Gastroesophageal sphincter (tissue), 4 donors: Measurements from ENCODE around the gene SLC35F5. TPM values are rescaled to one million over a fixed set of nuclear protein-coding genes. Genes with fewer than 3 reads are reported as not detected.
"Not testable (repeated sequence)": the region's sequence is repeated elsewhere in the genome, so short reads cannot be mapped to it uniquely, and the experiment has no call there.

Experiments used
- ATAC-seq: fragments of 150-250 bp; one replicate; pipeline ENCODE4 v1.9.1; 2016; ENCODE audit warnings: mild to moderate bottlenecking, moderate library complexity
- H3K27ac ChIP-seq, 4 donors: fragments of 200-600 bp; sonication (generic) in 3 of 4; 1 replicate in 3 of 4; 2 replicates in 1 of 4; pipeline ENCODE4 v1.5.1; 2016 to 2019
- H3K27me3 ChIP-seq: fragments of 200-600 bp; sonication (generic); one replicate; pipeline ENCODE4 v1.5.1; 2019
- H3K36me3 ChIP-seq, 2 donors: fragments of 200-600 bp; sonication (generic); one replicate each; pipeline ENCODE4 v1.5.1; 2019; ENCODE audit warnings: control low read depth in 1 of 2
- H3K4me1 ChIP-seq, 3 donors: fragments of 200-600 bp; sonication (generic); 1 replicate in 2 of 3; 2 replicates in 1 of 3; pipeline ENCODE4 v1.5.1; 2016 to 2019; ENCODE audit warnings: control low read depth in 2 of 3
- H3K4me3 ChIP-seq, 2 donors: fragments of 200-600 bp; sonication (generic); one replicate each; pipeline ENCODE4 v1.5.1; 2019; ENCODE audit warnings: mild to moderate bottlenecking in 1 of 2, moderate library complexity in 1 of 2
- H3K9me3 ChIP-seq, 3 donors: fragments of 200-600 bp; sonication (generic); one replicate each; pipeline ENCODE4 v1.5.1; 2017 to 2019; ENCODE audit warnings: control low read depth in 2 of 3
- EP300 ChIP-seq: sonication (generic); formaldehyde crosslinking; IDR thresholded peaks from one replicate; pipeline ENCODE4 v1.6.1; 2017; ENCODE audit warnings: antibody characterized with exemption, mild to moderate bottlenecking
- POLR2A ChIP-seq, 2 donors: fragments of 450-650 bp; IDR thresholded peaks; one replicate each; pipeline ENCODE4 v1.6.1; 2017; ENCODE audit warnings: antibody characterized with exemption in 2 of 2, mild to moderate bottlenecking in 2 of 2, moderate library complexity in 1 of 2
- POLR2AphosphoS5 ChIP-seq: sonication (generic); formaldehyde crosslinking; IDR thresholded peaks from one replicate; pipeline ENCODE4 v1.6.1; 2017; ENCODE audit warnings: antibody characterized with exemption
- whole genome bisulfite sequencing, 2 donors: methylation state at CpG; one replicate each; pipeline ENCODE4 v1.1.5; 2018; ENCODE audit warnings: low coverage in 1 of 2; 5-methylcytosine and 5-hydroxymethylcytosine counted together
- total RNA-seq, 4 donors: library from RNA; depleted of rRNA; stranded (reverse); fragments of >200 nt; gene quantifications; one replicate each; pipeline ENCODE4 v1.1.0, GENCODE V29; 2016
- TF ChIP-seq, protein P1 (sequence below), 4 experiments: fragments of 200-600 bp in 2 of 4; fragments of 450-650 bp in 2 of 4; sonication (generic) in 1 of 4; IDR thresholded peaks; one replicate each; pipeline ENCODE4 v1.5.1; 2017 to 2019; ENCODE audit warnings: antibody characterized with exemption in 4 of 4, mild to moderate bottlenecking in 2 of 4, moderate library complexity in 2 of 4

SLC35F5 gene
- total RNA-seq, 4 donors from 2014 or later, result 42.5 to 90.3 (median 49.2) TPM

DNA sequence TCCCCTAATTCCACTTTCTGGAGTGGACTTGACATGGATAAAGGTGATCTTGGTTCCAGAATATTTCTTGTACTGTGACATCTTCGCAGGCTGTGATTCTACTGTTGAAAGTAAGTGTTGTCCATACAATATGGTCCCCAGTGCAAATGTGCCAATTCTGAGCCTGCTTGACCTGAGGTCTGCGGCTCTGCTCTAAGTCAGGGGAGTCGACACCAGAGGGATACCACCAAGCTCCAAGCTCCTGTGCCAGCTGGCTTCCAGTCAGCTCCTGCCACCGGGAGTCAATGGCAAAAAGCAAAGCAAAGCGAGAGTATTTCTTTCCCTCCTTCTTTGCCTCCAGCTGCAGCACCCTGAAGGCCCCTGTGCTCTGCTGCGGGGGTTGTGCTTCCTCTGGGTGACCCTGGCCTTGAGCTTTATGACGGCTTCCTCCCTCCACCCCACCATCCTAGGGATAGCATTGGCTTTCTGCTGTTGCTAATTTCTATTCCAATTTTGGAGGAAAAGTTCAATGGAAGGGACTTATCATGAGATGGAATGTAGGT, 50.4 kb downstream of the SLC35F5 start:
- Histone ChIP-seq H3K4me1 (no peaks in the 10 kb centered on the region), H3K9me3 (no peaks in the 10 kb centered on the region), H3K4me3 (no peak overlapping the region), H3K36me3 (peaks cover 0 to 36% of the 10 kb centered on the region in 2 donors), H3K27me3 (no peaks in the 10 kb centered on the region), H3K27ac (no peak overlapping the region)
- TF ChIP-seq POLR2A (IDR thresholded peaks at IDR 0.05) (no peak), EP300 (no peak), POLR2AphosphoS5 (no peak)
- TF ChIP-seq, protein P1, sequence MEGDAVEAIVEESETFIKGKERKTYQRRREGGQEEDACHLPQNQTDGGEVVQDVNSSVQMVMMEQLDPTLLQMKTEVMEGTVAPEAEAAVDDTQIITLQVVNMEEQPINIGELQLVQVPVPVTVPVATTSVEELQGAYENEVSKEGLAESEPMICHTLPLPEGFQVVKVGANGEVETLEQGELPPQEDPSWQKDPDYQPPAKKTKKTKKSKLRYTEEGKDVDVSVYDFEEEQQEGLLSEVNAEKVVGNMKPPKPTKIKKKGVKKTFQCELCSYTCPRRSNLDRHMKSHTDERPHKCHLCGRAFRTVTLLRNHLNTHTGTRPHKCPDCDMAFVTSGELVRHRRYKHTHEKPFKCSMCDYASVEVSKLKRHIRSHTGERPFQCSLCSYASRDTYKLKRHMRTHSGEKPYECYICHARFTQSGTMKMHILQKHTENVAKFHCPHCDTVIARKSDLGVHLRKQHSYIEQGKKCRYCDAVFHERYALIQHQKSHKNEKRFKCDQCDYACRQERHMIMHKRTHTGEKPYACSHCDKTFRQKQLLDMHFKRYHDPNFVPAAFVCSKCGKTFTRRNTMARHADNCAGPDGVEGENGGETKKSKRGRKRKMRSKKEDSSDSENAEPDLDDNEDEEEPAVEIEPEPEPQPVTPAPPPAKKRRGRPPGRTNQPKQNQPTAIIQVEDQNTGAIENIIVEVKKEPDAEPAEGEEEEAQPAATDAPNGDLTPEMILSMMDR (IDR thresholded peaks at IDR 0.05), result no peak
- no peak for ATAC-seq
- WGBS, 2 donors, result 53 to 64% methylated on average over 5 to 6 of the region's 7 CpGs

DNA sequence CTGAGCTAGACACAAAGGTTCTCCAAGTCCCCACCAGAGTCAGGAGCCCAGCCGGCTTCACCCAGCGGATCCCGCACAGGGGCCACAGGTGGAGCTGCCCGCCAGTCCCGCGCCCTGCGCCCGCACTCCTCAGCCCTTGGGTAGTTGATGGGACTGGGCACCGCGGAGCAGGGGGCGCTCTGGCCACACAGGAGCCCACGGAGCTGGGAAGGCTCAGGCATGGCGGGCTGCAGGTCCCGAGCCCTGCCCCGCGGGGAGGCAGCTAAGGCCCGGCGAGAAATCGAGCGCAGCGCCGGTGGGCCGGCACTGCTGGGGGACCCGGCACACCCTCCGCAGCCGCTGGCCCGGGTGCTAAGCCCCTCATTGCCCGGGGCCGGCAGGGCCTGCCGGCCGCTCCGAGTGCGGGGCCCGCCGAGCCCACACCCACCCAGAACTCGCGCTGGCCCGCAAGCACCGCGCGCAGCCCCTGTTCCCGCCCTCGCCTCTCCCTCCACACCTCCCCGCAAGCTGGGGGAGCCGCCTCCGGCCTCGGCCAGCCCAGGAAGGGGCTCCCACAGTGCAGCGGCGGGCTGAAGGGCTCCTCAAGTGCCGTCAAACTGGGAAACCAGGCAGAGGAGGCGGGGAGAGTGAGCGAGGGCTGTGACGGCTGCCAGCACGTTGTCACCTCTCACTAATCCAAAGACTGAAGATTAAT, 52.0 kb downstream of the SLC35F5 start:
- not testable (repeated sequence) for ATAC-seq, H3K27me3 ChIP-seq, H3K4me1 ChIP-seq, H3K9me3 ChIP-seq, H3K27ac ChIP-seq, H3K4me3 ChIP-seq
- WGBS, 2 donors, result 100% methylated on average over 2 of the region's 54 CpGs; no CpG with 5 or more reads in 1 of the 2 donors
- H3K36me3 ChIP-seq, result peaks cover 0 to 28% of the 10 kb centered on the region in 2 donors

DNA sequence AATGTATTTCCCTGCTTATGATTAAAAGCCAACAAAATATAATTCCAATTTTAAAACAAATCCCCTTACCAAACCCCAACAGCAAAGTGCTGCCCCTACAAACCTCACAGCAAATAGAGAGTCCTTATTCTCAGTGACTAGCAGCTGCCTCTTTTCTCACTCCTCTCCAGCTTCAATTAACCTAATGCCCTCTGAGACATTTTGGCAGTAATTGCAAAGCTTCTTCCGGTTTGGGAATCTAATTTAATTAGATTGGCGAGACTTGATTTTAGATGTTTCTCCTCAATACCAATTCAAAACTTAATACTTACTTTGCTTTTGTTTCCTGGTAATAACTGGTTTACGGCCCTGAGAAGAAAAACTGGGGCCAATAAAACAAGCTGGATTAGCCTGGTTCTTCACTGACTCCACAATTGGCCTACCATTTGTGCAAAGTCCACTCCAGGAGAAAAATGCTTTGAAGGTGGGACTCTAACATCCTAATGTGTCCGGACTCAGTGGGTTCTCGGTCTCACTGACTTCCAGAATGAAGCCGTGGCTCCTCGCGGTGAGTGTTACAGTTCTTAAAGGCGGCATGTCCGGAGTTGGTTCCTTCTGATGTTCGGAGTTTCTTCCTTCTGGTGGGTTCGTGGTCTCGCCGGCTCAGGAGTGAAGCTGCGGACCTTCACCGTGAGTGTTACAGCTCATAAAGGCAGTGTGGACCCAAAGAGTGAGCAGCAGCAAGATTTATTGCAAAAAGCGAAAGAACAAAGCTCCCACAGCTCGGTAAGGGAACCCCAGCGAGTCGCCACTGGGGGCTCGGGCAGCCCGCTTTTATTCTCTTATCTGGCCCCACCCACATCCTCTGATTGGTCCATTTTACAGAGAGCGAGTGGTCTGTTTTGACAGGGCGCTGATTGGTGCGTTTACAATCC, 52.8 kb downstream of the SLC35F5 start:
- no peaks in the 10 kb centered on the region for H3K27me3 ChIP-seq
- no peak for ATAC-seq
- TF ChIP-seq POLR2A (IDR thresholded peaks at IDR 0.05) (no peak), EP300 (no peak), POLR2AphosphoS5 (no peak)
- TF ChIP-seq, protein P1 (IDR thresholded peaks at IDR 0.05), result no peak
- H3K4me1 ChIP-seq, result no peaks in the 10 kb centered on the region
- 79 to 88% methylated on average over 7 to 17 of the region's 25 CpGs for WGBS, 2 donors
- no peak overlapping the region for H3K27ac ChIP-seq
- H3K36me3 ChIP-seq, result peaks cover 0 to 27% of the 10 kb centered on the region in 2 donors
- no peak overlapping the region for H3K4me3 ChIP-seq
- H3K9me3 ChIP-seq, result no peaks in the 10 kb centered on the region

DNA sequence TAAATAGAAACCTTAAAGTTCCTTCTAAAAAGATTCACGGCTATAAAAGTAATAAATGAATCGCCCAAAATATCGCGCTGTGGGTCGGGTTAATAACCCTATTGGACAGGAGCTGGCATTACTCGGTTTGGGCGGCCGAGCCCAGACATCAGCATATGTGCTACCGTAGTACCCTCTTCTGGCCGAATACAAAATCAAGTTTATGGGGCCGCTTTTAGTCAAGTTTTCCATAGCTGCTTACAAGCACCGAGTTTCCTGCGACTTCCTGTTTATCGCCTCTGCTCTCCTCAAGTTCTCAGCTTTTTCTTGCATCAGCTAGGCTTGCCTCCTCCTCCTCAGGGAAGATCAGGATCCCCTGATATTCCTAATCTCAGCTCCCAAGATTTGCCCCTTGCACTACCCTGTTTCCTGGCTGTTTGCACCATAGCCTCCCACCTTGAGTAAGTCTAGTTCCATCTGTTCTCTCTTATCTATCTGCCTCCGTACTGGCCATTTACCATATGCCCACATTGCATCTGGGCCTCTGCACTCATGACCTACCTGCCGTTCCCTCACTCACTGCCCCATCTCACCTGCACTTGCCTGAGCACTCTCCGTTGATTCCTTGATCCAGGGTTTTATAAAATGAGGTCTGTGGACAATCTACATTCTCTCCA, 56.1 kb downstream of the SLC35F5 start:
- no peak overlapping the region for H3K27ac ChIP-seq
- H3K4me3 ChIP-seq, result no peak overlapping the region
- H3K36me3 ChIP-seq, result peaks cover 0 to 11% of the 10 kb centered on the region in 2 donors
- H3K27me3 ChIP-seq, result no peaks in the 10 kb centered on the region
- TF ChIP-seq, protein P1 (IDR thresholded peaks at IDR 0.05), result no peak
- no peaks in the 10 kb centered on the region for H3K4me1 ChIP-seq
- no peak for ATAC-seq
- no peaks in the 10 kb centered on the region for H3K9me3 ChIP-seq
- 57 to 61% methylated on average over 16 to 17 of the region's 17 CpGs for WGBS, 2 donors

DNA sequence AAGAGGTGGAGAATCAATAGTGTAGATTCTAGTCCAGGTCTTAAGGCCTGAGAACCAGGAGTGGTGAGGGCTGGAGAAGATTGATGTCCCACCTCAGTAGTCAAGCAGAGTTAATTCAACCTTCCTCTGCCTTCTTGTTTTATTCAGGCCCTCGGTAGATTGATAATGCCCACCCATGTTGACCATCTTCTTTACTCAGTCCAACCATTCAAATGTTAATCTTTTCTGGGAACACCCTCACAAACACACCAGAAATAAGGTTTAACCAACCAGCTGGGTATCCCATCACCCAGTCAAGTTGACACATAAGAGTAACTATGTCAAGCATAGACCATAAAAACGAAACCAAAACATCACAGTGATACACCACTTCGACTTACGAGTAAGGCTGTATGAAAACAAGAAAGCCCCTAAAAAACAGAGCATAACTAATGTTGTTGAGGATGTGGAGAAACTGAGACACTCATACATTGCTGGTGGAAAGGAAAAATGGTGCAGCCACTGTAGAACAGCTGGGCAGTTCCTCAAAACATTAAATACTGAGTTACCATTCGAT, 57.5 kb downstream of the SLC35F5 start:
- 95 to 100% methylated on average over 3 to 5 of the region's 5 CpGs for WGBS, 2 donors
- H3K4me3 ChIP-seq, result no peak overlapping the region
- no peak for ATAC-seq
- no peak overlapping the region for H3K27ac ChIP-seq
- TF ChIP-seq POLR2AphosphoS5 (no peak), EP300 (no peak), POLR2A (IDR thresholded peaks at IDR 0.05) (no peak)
- TF ChIP-seq, protein P1 (IDR thresholded peaks at IDR 0.05), result no peak
- no peaks in the 10 kb centered on the region for H3K36me3 ChIP-seq
- no peaks in the 10 kb centered on the region for H3K9me3 ChIP-seq
- H3K4me1 ChIP-seq, result no peaks in the 10 kb centered on the region
- no peaks in the 10 kb centered on the region for H3K27me3 ChIP-seq

DNA sequence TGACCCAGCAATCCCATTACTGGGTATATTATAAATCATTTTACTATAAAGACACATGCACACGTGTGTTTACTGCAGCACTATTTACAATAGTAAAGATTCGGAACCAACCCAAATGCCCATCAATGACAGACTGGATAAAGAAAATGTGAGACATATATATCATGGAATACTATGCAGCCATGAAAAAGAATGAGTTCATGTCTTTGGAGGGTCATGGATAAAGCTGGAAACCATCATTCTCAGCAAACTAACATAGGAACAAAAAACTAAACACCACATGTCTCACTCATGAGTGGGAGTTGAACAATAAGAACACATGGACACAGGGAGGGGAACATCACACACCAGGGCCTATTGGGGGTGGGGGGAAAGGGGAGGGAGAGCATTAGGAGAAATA, 58.2 kb downstream of the SLC35F5 start:
- H3K27me3 ChIP-seq, ATAC-seq, H3K4me1 ChIP-seq, H3K27ac ChIP-seq, H3K36me3 ChIP-seq, H3K4me3 ChIP-seq, H3K9me3 ChIP-seq: not testable (repeated sequence)
- 71 to 94% methylated on average over 2 of the region's 2 CpGs for WGBS, 2 donors
